ENCODE measurements around the gene HYAL1.

GRCh38 chr3:50318163-50318562 lies 14.8 kb upstream of the HYAL1 start:
- TF ChIP-seq CREB5 (CRISPR knock-in tag; IDR thresholded peaks at IDR 0.05; ENCODE audit: low read depth) (no peak), OSR1 (CRISPR knock-in tag; IDR thresholded peaks at IDR 0.05) (no peak), PATZ1 (CRISPR knock-in tag; IDR thresholded peaks at IDR 0.05; ENCODE audit: borderline replicate concordance) (no peak), ISL1 (CRISPR knock-in tag; IDR thresholded peaks at IDR 0.05) (no peak), TOX (CRISPR knock-in tag; IDR thresholded peaks at IDR 0.05; ENCODE audit: borderline replicate concordance) (no peak), TSHZ2 (CRISPR knock-in tag; IDR thresholded peaks at IDR 0.05) (no peak)
